GM12874 (cell line): ENCODE results near the gene SLC38A5.

Source experiments
- CTCF ChIP-seq: IDR thresholded peaks from 2 replicates; pipeline ENCODE4 v1.5.1; 2011; ENCODE audit warnings: low read depth, mild to moderate bottlenecking, control low read depth, low read length, moderate library complexity; ENCODE audit not compliant: insufficient read depth

The SLC38A5 gene

GRCh38 chrX:48470110-48470832 is at the start of gene SLC38A5:
Gene SLC38A5 (minus strand): TSS chrX:48470260. CDS start chrX:48467924, 2,336 bp downstream.
- TF ChIP-seq CTCF: no peak

- no peak for TF ChIP-seq CTCF
These were observed 46.9 kb upstream of the SLC38A5 start for GRCh38 chrX:48516987-48517386.

- TF ChIP-seq CTCF: no peak
These were observed 46.2 kb upstream of the SLC38A5 start for GRCh38 chrX:48516285-48516684.

GRCh38 chrX:48515842-48516241 is 45.8 kb upstream of the SLC38A5 start:
- no peak for TF ChIP-seq CTCF

- TF ChIP-seq CTCF: no peak
These were observed 44.9 kb upstream of the SLC38A5 start for GRCh38 chrX:48514868-48515460.

- no peak for TF ChIP-seq CTCF
These were observed 44.2 kb upstream of the SLC38A5 start for GRCh38 chrX:48514126-48514806.

GRCh38 chrX:48513670-48514069 is 43.6 kb upstream of the SLC38A5 start:
- no peak for TF ChIP-seq CTCF
